ENCODE measurements around the gene C1QL4.
"Not testable (repeated sequence)": the region's sequence is repeated elsewhere in the genome, so short reads cannot be mapped to it uniquely, and the experiment has no call there.

The C1QL4 gene

DNA sequence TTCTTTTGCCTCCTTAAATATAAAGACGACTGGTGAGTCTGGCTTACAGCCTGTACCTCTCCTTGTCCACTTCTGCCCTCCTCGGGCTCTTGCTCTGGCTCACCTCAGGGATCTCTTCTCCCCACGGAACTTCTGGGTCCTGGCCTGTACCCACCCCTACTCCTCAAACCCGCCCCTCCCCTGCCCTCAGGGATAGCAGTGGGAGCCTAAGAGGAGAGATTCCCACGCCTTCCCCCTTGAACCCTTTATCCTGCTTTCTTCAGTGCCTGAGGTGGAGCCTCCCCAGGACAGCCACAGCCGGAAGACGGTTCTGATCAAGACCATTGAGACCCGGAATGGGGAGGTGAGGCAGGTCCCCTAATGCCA lies 39.3 kb downstream of the C1QL4 start:
- no peak for DNase-seq

DNA sequence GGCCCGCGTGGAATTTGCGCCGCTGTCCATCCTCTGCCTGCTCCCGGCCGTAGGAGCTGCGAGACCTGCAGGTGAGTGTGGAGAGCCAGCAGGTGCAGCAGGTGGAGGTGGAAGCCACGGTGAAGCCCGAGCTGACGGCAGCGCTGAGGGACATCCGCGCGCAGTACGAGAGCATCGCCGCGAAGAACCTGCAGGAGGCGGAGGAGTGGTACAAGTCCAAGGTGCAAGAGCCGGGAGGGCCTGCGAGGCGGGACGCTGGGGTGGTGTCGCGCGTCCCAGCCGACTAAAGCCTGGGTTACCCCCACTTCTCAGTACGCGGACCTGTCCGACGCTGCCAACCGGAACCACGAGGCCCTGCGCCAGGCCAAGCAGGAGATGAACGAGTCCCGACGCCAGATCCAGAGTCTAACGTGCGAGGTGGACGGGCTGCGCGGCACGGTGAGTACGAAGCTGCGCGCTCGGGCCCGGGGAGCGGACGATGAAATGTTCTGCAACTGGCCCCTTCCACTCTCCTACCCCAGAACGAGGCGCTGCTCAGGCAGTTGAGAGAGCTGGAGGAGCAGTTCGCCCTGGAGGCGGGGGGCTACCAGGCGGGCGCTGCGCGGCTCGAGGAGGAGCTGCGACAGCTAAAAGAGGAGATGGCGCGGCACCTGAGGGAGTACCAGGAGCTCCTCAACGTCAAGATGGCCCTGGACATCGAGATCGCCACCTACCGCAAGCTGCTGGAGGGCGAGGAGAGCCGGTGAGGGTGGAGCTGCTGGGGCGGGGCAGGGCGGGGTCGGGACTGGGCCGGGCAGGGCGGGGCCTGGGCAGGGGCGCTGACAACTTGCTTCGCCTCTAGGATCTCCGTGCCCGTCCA lies 39.9 kb downstream of the C1QL4 start:
- DNase-seq: peak; percentile 55

DNA sequence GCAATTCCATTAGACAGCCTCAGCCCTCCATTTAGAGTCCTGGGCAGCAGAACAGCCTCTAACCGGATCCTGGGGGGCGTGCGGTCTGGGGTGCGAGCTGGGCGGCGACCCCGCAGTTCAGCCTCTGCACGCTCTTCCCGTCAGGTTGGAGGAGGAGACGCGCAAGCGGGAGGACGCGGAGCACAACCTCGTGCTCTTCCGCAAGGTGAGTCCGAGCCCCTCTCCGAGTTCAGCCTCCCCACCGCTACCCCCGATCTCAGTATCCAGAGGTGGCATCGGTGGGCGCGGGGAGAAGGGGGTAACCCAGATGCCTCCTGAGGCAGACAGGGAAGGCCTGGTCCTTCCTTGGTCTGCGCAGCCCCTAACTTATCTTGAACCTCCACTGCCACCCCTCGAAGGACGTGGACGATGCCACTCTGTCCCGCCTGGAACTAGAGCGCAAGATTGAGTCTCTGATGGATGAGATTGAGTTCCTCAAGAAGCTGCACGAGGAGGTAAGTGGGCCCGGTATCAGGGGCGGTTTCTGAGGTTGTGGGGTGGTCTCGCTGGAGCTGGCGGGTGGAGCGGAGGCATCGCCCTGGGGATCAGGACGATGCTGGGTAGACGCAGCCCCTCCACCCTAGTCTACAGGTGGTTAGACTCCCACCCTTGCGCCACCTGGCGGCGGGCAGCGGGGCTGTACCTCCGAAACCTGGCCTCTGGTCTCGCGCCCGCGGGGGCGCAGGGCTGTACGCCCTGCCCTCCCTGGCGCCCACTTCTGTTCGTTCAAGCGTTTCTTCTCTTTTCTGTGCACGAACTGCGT lies 40.8 kb downstream of the C1QL4 start:
- peak; percentile 47 for DNase-seq

DNA sequence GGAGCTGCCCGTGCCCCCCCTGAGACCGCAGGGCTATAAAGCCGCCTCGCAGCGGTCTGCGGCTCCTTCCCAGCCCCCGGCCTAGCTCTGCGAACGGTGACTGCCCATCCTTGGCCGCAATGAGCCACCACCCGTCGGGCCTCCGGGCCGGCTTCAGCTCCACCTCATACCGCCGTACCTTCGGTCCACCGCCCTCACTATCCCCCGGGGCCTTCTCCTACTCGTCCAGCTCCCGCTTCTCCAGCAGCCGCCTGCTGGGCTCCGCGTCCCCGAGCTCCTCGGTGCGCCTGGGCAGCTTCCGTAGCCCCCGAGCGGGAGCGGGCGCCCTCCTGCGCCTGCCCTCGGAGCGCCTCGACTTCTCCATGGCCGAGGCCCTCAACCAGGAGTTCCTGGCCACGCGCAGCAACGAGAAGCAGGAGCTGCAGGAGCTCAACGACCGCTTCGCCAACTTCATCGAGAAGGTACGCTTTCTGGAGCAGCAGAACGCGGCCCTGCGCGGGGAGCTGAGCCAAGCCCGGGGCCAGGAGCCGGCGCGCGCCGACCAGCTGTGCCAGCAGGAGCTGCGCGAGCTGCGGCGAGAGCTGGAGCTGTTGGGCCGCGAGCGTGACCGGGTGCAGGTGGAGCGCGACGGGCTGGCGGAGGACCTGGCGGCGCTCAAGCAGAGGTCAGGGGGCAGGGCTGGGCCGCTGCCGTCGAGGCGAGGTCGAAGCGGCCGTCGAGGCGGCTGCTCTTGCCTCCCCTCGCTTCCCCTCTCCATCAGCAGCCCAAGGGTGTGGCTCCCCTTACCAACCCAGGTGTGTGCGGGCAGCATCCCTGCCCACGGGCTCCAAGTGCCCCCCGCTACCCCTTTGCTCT lies 41.7 kb downstream of the C1QL4 start, which contains the start of gene PRPH:
Gene PRPH, plus strand, starts transcription at position 66 of the 855 bp plus-strand sequence. Its CDS starts 54 bp downstream, at position 120.
- no peak for DNase-seq

DNA sequence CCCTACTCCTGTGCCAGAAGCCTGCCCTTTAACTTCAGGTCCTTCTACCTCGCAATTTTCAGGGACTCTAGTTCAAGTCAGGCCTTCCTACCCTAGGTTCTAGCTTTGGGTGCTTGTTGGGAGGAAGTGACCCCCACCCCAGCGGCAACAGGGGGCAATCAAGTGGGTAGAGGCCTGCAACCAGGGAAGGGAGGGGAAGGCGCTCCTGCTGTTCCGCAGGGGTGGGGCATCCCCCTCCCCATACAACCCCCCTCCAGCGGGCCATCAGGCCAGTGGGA lies 42.2 kb downstream of the C1QL4 start:
- DNase-seq: no peak

DNA sequence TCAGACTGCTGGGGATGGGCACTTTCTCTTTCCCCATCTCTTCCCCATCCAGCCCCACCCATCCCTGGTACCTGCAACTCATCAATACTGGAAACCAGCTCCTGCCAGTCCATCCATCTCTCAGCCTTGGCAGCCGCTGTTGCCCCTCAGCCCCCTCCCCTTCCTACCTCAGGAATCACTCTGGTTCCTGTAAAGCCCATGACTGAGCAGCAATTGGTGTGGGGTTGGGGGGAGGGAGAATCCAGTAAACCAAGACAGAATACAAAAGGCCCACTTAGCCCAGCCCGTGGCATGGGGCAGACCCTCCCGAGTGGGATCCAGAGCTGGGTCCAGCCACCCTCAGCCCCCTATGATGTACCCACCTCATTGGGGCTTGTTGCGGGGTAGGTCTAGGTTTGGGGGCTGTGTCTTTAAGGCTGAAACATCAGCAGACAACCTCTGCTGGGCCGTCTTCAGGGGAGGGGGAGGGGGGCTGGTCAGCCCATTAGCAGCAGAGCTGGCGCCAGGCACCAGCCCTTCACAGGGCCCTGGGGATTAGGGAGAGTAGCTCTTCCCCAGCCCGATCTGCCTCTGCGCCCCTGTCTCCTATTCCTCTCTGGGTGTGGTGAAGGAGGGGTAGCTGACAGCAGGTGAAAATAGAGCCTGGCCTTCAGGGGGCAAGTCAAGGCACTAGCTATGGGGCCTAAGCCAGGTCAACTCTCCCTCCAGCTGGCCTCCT lies 42.7 kb downstream of the C1QL4 start:
- no peak for DNase-seq

DNA sequence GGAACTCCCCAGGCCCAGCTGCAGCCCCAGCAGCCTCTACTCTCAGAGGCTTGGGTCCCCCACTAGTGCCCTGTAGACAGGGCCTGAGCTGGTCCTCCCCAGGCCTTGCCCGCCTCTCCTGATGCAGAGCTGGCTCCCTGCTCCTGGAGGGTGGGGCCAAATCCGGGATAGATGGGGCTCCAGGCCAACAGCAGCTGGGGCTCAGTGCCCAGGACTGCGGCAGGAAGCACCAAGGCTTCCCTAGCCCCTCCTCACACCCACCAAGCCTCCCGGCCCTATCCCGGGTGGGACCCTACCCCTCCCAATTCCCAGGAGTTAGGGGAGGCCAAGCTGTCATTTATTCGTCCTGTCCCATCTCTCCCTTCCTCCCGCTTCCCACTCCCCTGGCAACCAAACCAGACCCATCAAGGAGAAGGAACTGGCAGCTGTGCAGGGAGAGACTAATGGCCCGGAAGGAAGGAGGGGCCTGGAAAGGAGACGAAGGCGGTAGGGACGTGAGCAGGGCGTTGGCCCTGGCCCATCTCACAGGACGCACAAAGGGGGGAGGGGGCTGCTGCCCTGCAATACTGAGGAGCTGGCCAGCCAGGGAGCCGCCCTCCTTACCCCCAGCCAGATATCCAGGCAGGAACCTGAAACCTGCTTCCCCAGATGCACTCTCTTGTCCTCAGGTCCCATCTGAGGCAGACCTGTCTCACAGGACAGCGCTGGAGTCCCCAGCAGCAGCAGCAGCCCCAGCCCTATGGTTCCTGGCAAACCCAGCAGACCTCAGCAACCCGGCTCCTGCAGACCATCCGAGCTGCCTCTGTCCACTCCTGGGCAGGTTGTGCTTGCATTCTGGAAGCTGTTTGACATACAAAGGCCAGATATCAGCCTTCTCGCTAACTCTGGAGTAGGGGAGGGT lies 43.7 kb downstream of the C1QL4 start:
- no peak for DNase-seq

DNA sequence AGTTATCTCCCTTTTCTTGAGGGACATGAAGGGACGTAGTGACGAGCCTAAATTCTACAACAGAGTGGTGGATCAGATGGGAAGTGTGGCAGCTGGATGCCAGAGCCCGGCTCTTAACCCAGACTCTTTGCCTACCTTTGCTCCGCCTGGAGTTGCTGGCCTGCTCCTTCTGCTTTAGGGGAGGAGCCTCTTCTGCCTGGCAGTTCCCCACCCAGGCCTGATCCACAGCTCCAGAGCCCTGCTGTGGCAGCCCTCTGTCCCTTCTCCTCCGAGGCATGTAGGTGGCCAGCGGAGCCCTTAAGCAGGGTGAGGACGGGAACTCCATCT lies 44.3 kb downstream of the C1QL4 start:
- no peak for DNase-seq

DNA sequence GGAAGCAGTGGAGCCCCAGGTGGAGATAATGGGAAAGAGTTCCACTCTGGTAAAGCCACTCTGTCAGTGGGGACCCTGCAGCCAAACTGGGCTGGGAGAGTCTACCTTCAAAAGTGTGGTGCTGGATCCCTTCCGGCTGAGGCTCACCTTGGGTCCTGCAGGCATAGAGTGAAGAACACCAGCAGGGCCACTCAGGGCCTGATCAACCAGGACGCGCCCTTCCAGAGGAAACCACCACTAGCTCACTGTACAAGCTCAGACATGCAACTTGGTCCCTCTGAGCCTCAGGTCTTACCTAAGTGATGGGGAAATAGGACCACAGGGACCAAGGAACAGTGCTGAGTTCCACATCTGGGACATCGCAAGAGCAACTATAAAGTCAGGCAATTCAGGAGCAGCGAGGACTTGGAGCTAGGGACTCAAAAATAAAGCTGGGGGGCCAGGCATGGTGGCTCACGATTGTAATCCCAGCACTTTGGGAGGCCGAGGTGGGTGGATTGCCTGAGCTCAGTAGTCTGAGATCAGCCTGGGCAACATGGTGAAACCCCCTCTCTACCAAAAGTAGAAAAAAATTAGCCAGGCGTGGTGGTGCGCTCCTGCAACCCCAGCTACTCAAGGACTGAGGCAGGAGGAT lies 47.9 kb downstream of the C1QL4 start:
- DNase-seq: no peak

DNA sequence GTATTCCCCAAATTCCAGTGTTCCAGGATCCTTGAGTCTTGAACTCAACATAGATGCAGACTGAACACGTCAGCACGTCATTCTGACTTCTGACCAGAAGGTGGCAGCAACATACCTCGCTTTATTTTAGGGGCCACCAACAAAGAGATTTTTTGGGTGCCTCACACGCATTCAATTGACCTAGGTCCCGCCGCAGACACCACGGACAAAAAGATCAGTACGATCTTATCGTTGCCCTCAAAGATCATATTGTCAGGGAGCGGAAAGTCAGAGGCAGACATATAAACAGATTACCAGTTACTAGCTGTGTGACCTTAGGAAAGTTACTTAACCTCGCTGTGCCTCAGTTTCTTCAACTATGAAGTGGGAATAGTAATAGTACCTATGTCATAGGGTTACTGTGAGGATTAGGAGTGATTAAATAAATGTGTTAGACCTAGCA lies 48.6 kb downstream of the C1QL4 start:
- peak; percentile 70 for DNase-seq

DNA sequence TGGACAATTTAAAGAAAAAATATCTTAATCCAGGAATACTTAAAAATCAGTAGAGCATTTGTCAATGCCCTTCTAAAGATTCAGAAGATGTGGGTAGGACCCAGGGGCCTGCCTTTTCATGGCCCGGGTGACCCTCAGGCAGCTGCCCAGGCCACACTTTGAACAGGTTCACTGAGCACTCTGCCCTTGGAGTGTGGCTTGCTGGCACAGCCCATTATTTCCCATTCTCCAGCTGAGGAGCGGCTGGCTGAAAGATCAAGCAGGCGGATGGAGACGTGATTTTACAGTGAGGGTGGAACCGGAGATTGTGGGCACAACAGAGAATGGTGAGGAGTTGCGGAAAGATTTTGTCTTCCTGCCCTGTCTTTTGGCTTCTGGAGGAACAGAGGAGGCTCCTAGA lies 49.1 kb downstream of the C1QL4 start:
- DNase-seq: no peak

DNA sequence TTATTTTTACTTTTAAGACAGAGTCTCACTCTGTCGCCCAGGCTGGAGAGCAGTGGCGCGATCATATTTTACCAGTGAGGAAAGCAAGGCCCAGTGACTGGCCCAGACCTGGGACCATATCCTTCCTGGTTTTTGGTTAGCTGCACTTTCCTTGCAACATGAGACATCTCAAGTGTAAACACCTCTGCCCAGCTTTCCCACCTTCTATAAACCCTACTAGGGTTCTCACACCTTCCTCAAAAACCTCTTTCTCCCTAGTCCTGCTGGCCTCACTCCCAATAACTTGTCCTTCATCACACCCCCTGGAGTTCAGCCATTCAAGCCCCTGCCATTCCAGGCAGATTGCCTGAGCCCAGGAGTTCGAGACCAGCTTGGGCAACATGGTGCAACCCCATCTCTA lies 52.3 kb downstream of the C1QL4 start:
- no peak for DNase-seq

DNA sequence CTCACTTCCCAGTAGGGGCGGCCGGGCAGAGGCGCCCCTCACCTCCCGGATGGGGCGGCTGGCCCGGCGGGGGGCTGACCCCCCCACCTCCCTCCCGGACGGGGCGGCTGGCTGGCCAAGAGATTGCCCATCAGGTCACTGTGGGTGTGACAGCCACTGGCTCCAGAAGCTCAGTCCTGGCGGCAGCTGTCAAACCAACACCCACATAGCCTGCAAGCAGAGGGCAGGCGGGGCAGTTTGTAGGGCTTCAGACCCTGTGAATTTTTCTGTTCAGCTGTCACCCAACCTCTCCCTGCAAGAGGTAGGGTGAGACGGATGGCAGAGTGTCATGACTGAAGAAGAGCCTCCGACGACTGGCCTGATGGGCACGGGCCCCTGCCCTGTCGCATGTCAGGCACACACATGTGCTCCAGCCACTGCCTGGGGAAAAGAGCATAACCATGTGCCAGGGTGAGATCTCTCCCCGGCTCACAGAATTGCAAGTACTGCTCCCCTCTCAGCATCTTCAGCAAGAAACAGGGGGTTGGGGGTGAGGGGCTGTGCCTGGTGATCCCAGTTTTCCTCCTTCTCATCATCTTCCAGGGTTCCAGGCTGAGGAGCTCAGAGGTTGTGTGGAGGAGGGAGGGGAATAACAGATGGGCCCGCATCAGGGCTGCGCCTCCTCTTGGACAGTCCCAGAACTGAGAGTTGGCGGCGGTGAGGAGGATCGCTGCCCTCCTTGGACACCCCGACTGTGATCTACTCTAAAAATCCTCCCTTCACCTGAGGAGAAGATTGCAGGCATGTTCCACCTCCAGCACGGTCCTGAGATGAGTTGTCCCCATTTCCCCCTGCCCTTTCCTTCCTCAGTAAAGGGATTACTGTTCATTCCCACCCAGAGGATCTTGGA lies 53.2 kb downstream of the C1QL4 start:
- no peak for DNase-seq

DNA sequence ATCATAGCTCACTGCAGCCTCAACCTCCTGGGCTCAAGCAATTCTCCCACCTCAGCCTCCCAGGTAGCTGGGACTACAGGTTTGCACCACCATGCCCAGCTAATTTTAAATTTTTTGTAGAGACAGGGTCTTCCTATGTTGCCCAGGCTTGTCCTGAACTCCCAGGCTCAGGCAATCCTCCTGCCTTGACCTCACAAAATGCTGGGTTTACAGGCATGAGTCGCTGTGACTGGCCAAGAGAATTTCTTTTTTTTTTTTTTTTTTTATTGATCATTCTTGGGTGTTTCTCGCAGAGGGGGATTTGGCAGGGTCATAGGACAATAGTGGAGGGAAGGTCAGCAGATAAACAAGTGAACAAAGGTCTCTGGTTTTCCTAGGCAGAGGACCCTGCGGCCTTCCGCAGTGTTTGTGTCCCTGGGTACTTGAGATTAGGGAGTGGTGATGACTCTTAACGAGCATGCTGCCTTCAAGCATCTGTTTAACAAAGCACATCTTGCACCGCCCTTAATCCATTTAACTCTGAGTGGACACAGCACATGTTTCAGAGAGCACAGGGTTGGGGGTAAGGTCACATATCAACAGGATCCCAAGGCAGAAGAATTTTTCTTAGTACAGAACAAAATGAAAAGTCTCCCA lies 54.1 kb downstream of the C1QL4 start:
- not testable (repeated sequence) for DNase-seq

All from suppressor macrophage treated with lipopolysaccharide for 4 hours (primary cell).